Measurements from ENCODE around the gene CNBP.
A peak's percentile ranks its signal among the peaks of the same experiment; 100 is the strongest.

- TF ChIP-seq POLR2A (IDR thresholded peaks at IDR 0.05): peak; percentile 61 to 99 (median 96)
- peak in 3 of 6 experiments; percentile 13 to 29 (median 19) for TF ChIP-seq CTCF (IDR thresholded peaks at IDR 0.05)
These were observed at the start of gene CNBP for GRCh38 chr3:129183569-129184395.
